Measurements from ENCODE around the gene HRAS.

HRAS gene

DNA sequence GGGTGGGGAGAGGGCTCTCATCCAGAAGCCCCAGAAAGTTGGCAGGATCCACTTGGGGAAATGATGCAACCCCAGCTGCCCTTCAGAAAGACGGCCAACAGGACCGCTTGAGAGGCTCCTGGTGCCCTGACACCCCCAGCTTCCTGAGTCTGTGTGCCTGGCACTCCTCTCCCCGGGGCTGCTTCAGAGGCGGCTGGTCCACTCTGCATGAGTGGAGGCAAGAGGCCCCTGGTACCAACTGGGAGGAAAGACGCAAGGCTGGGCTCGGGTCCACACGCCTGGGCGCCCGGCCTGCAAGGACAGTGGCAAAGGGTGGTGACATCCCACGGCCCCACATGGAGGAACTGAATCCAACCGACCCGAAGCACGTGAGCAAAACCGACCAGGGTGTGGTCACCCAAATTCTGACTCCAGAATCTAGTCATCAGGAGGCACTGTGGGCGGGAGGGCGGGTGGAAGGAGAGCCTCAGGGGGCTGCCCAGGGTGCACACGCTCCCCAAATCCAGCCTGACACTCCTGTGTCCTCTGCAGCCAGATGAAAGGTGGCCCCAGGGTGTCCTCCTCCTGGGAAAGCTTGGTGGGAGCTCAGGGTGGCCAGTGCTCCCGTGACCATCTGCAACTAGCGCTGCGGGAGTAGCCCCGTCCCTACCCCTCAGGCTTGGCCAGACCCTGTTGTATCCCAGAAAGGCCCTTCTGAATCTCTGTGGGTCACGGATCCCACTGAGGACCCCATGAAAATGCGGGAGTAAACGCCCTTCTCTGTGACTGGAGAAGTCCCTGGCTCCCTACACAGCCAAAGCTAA is 32.0 kb downstream of the HRAS start:
- H3K27me3 Mint-ChIP-seq = no peaks in the 10 kb centered on the region
- peak overlapping the region; percentile 97 for H3K4me3 Mint-ChIP-seq
- H3K9me3 Mint-ChIP-seq = no peaks in the 10 kb centered on the region
- H3K36me3 Mint-ChIP-seq (ENCODE audit: low read depth) = peaks cover 15% of the 10 kb centered on the region
- H3K4me1 Mint-ChIP-seq = peaks cover 36% of the 10 kb centered on the region
- ATAC-seq (no peak), DNase-seq (peak; percentile 41)
- peak overlapping the region; percentile 27 for H3K27ac Mint-ChIP-seq

DNA sequence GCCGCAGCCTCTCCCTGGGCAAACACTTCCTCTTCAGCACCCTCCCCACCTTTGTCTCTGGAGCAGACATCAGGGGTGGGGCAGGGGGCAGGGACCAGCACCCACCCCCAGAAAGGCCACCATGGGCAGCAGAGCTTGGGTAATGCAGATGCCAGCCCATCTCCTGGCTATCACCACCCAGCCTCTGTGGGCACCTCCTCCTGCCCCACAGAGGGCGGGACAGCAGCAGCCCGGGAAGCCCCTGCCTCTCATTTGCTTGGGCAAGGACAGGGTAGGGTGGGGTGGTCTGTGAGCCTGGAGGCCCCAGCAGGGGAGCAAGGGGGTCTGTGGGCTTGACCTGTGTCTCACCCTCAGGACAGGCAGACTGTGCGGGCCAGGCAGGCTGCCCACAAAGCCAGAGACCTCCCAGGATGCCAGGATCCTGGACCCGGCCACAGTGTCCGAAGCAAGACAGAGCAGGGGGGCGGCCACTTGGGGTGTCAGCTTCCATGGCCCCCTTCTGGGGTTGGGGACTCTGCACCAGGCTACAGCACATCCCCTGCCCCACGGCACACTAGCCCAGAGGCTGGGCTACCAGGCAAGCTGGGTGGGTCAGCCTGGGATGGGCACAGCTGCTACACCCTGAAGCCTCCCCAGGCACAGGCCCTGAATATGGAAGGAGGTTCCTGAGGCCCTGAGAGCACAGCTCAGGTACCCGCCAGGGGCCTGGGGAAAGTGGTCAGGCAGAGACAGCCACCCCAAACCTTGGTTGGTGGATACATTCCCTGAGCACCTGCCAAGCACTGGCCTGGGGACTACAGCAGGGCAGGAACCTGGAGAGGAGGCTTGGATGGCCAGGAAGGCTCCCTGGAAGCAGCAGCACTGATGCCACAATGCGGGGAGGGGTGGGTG is 32.8 kb downstream of the HRAS start:
- H3K27me3 Mint-ChIP-seq = no peaks in the 10 kb centered on the region
- ATAC-seq = no peak
- no peak overlapping the region for H3K4me3 Mint-ChIP-seq
- H3K9me3 Mint-ChIP-seq = no peaks in the 10 kb centered on the region
- no peak for DNase-seq
- peaks cover 33% of the 10 kb centered on the region for H3K4me1 Mint-ChIP-seq
- H3K27ac Mint-ChIP-seq = no peak overlapping the region
- peaks cover 20% of the 10 kb centered on the region for H3K36me3 Mint-ChIP-seq (ENCODE audit: low read depth)

DNA sequence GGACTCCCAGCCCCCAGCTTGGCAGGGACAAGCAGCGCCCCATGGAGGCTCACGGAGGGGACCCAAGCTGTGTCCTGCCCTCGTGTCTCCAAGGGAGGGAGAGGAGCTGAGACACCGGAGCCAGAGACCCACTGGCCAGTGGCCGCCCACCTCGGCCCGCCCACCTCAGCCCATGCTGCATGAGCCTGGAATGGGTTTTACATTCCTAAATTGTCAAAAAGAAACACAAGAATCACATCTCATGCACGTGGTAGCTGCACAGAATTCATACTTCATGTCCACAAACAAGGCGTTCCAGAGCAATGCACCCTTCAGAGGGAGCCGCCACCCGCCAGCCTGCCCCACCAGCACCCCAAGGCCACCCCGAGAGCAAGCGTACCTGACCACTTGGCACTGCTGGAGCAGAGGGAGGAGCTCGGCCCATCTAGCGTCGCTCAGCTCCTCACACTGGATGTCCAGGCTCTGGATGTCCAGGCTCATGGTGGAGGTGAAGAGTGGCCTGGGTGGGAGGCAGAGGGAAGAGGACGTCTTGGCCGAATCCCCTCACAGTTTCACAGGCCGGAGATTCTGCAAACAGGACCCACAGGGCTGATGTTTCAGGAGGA is 33.6 kb downstream of the HRAS start:
- ATAC-seq (no peak), DNase-seq (no peak)
- H3K4me3 Mint-ChIP-seq = no peak overlapping the region
- H3K4me1 Mint-ChIP-seq = peaks cover 40% of the 10 kb centered on the region
- H3K36me3 Mint-ChIP-seq (ENCODE audit: low read depth) = peaks cover 28% of the 10 kb centered on the region
- no peaks in the 10 kb centered on the region for H3K27me3 Mint-ChIP-seq
- no peak overlapping the region for H3K27ac Mint-ChIP-seq
- H3K9me3 Mint-ChIP-seq = no peaks in the 10 kb centered on the region

DNA sequence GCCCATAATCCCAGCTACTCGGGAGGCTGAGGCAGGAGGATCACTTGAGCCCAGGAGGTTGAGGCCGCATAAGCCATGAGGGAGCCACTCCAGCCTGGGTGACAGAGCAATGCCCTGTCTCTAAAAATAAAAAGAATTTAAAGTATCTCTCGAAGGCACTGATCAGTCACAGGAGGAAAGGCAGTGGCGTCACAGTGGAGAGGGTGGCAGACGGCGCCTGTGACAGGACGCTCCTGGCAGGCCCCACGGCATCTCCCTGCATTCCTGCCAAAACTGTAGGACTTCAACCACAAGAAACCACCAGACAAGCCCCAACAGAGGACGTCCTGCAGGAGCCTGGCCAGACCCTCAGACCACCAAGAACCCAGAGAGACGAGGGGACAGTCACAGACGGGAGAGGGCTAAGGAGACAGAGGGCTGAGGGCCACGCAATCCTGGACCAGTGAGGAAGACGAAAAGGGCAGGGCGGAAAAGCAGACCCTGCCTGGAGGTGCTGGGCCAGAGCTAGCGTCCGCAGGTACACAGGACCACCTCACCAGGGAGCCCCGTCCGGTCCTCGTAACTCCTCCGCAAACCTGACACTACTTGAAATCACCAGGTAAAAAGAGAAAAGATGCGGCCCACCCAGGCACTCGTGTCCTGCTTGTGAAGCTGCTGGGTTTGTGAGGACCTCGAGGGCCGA is 34.2 kb downstream of the HRAS start:
- Mint-ChIP-seq H3K9me3 (no peaks in the 10 kb centered on the region), H3K27me3 (no peaks in the 10 kb centered on the region), H3K36me3 (ENCODE audit: low read depth) (peaks cover 30% of the 10 kb centered on the region), H3K27ac (no peak overlapping the region), H3K4me1 (peaks cover 37% of the 10 kb centered on the region), H3K4me3 (no peak overlapping the region)
- DNase-seq (no peak), ATAC-seq (no peak)

DNA sequence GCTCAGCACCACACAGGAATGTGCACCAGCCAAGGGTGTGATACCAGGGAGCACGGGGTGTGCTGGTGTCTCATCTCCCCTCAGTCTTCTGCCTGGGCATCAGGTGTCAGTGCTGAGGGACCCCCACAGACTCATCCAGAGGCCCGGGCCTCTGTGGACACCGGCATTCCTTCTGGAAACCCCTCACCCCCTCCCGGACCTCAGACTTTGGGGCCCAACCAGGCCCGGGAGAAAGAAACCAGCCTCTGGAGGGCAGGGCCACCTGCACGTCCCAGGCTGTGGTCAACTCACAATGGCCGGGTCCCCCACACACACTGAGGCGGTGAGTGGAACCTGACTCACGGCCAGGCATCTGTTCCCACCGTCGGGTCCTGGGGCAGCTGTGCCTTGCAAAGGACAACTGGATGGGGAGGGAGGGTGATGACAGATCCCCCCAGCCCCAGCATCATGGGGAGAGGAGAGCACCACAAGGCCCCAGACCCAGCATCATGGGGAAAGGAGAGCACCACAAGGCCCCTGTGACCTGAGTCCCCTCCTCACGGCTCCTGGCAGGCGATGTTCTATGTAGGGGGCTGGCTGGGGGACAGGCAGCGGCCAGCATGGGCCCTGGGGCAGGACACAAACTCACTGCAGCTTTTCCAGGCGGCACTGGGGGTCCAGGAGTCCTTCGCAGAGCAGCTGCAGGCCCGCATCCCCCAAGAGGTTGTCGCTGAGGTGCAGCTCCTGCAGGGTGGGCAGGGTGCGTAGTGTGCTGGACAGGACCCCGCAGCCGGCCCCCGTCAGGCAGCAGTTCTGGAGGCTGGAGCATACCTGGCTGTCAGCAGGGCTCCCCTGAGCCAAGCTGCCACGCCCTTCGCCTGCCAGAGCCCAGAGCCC is 35.9 kb downstream of the HRAS start:
- H3K4me3 Mint-ChIP-seq = no peak overlapping the region
- H3K9me3 Mint-ChIP-seq = no peaks in the 10 kb centered on the region
- no peak for DNase-seq
- no peak for ATAC-seq
- no peak overlapping the region for H3K27ac Mint-ChIP-seq
- peaks cover 21% of the 10 kb centered on the region for H3K4me1 Mint-ChIP-seq
- H3K27me3 Mint-ChIP-seq = no peaks in the 10 kb centered on the region
- peaks cover 32% of the 10 kb centered on the region for H3K36me3 Mint-ChIP-seq (ENCODE audit: low read depth)

DNA sequence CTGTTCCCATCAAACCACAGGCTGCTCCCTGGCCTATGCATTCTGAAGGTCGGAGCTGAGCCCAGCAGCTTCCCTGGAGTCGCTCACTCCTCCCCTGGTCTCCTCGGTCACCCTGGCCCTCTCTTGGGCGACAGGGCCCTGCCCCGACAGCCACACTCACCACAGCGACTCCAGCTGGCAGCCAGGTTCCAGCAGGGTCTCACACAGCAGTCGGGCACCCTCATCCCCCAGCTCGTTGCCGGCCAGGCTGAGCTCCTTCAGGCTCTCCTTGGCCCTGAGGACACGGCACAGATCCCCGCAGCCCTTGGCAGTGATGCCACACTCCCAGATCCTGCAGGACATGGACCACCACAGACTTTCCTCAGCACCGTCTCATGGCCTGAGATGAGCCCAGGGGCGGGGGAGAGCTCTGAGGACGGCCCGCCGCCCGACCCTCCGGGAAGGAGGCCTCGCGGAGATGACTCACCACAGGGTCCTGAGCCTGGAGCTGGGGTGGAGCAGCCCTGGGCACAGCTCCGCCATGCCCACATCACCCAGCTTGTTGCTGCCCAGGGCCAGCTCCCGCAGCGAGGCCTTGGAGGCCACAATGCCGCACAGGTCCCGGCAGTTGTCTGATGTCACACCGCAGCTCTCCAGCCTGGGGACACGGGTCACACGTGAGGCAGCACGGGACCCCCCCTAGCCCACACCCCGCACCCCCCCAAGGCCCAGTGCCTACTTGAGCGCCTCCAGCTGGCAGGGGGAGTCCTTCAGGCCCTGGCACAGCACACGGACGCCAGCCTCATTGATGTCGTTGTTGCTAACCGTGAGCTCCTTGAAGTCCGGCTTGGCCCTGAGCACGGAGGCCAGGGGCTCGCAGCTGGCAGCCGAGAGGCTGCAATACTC is 36.8 kb downstream of the HRAS start:
- Mint-ChIP-seq H3K4me3 (no peak overlapping the region), H3K4me1 (peaks cover 17% of the 10 kb centered on the region), H3K9me3 (no peaks in the 10 kb centered on the region), H3K27me3 (no peaks in the 10 kb centered on the region), H3K36me3 (ENCODE audit: low read depth) (peaks cover 33% of the 10 kb centered on the region), H3K27ac (no peak overlapping the region)
- DNase-seq (no peak), ATAC-seq (no peak)

DNA sequence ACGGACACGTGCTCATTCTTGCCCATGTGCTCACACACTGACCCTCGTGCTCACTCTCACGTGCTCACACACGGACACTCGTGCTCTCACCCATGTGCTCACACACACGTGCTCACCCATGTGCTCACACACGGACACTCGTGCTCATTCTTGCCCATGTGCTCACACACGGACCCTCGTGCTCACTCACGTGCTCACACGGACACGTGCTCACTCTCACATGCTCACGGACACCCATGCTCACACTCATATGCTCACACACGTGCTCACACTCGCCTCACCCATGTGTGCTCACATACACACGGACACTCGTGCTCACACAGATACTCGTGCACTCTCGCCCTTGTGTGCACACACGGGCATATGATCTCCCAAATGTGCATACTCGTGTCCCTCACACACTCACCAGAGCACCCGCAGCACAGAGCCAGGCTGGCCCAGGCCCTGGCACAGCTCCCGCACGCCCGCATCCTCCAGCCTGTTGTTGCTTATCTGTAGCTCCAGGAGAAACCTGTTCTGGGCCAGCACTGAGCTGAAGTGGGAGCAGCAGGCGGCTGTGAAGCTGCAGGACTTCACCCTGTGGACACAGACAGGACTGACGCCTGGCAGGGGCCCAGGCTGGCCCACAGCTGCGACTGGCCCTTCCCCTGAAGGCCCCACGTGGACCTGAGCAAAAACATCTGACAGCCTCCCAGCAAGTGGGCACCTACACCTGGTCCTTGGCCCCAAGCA is 37.6 kb downstream of the HRAS start:
- no peaks in the 10 kb centered on the region for H3K27me3 Mint-ChIP-seq
- ATAC-seq = no peak
- H3K36me3 Mint-ChIP-seq (ENCODE audit: low read depth) = peaks cover 33% of the 10 kb centered on the region

DNA sequence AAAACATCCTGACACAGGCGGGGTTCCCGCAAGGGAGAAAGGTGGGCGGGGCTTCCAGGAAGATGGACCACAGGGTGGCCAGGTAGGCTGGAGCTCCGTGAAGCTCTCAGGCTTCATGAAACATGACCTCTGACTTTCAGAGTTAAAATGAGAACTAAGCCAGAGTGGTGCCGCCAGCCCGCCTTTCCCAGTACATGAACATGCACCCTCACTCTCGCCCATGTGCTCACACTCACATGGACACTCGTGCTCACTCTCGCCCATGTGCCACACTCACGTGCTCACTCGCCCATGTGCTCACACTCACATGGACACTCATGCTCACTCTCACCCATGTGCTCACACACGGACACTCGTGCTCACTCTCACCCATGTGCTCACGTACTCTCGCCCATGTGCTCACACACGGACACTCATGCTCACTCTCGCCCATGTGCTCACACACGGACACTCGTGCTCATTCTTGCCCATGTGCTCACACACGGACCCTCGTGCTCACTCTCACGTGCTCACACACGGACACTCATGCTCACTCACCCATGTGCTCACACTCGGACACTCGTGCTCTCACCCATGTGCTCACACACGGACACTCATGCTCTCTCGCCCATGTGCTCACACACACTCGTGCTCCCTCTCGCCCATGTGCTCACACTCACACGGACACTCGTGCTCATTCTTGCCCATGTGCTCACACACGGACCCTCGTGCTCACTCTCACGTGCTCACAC is 38.4 kb downstream of the HRAS start:
- Mint-ChIP-seq H3K27ac (peak overlapping the region; percentile 39), H3K9me3 (no peaks in the 10 kb centered on the region), H3K27me3 (no peaks in the 10 kb centered on the region), H3K36me3 (ENCODE audit: low read depth) (peaks cover 33% of the 10 kb centered on the region), H3K4me3 (no peak overlapping the region), H3K4me1 (peaks cover 11% of the 10 kb centered on the region)
- no peak for ATAC-seq
- no peak for DNase-seq

More for the DNA sequence above, 37.6 kb downstream of the HRAS start:
- H3K4me1 Mint-ChIP-seq = peaks cover 12% of the 10 kb centered on the region
- no peaks in the 10 kb centered on the region for H3K9me3 Mint-ChIP-seq
- H3K4me3 Mint-ChIP-seq = no peak overlapping the region
- H3K27ac Mint-ChIP-seq = peak overlapping the region; percentile 22
- DNase-seq = no peak

DNA sequence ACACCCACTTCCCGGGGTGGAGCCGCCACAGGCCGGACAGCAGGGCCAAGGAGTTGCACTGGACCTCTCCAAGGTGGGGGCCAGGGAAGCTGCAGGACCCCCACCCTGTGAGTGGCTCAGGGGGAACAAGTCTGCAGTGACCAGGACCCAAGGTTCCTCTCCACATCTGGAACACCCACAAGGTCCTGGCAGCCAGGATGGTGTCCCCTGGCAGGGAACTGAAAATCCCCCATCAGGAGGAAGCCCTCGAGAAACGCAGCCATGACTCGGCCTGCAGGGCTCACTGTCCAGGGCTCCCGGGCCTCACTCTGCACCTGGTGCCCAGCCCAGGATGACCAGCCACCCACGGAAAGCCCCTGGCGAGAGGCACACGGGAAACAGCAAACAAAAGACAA is 39.8 kb downstream of the HRAS start:
- no peak overlapping the region for H3K4me3 Mint-ChIP-seq
- H3K27me3 Mint-ChIP-seq = no peaks in the 10 kb centered on the region
- H3K36me3 Mint-ChIP-seq (ENCODE audit: low read depth) = peaks cover 31% of the 10 kb centered on the region
- DNase-seq (no peak), ATAC-seq (no peak)
- no peak overlapping the region for H3K27ac Mint-ChIP-seq
- H3K9me3 Mint-ChIP-seq = no peaks in the 10 kb centered on the region
- peaks cover 9% of the 10 kb centered on the region for H3K4me1 Mint-ChIP-seq

DNA sequence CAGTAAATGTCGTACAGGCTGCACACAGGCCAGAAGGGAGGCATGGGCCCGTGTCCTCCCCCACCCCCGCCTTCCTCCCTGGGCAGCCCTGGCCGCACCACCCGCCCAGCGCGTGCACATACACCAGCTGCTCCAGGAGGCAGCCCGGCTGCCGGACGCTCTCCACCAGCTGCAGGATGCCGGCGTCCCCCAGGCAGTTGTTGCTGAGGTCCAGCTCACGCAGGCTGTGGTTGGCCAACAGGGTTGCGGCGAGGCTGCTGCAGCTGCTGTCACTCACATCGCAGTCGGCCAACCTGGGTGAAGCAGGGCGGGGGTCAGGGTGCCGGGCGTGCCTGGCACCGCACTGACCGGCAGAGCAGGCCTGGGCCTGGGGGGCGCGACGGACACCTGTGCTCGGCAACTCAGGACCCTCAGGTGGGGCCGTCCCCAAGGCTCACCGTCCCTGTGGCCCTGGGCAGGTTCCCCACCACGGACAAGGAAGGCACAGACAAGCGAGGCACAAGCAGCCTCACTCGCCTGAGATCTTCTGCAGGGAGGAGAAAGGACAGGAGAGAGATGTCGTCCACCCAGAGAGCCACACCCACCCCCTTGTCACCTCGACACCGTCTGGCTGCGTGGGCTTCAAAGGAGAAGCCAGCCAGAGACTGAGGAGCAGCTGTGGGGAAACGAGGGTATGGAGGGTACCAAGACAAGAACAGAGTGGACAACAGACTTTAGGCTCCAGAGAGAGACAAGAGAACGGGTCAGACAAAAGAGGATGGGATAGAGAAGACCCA is 40.4 kb downstream of the HRAS start:
- Mint-ChIP-seq H3K27me3 (no peaks in the 10 kb centered on the region), H3K36me3 (ENCODE audit: low read depth) (peaks cover 29% of the 10 kb centered on the region), H3K4me1 (peaks cover 9% of the 10 kb centered on the region), H3K9me3 (no peaks in the 10 kb centered on the region), H3K4me3 (no peak overlapping the region), H3K27ac (no peak overlapping the region)
- DNase-seq = no peak
- ATAC-seq = no peak

DNA sequence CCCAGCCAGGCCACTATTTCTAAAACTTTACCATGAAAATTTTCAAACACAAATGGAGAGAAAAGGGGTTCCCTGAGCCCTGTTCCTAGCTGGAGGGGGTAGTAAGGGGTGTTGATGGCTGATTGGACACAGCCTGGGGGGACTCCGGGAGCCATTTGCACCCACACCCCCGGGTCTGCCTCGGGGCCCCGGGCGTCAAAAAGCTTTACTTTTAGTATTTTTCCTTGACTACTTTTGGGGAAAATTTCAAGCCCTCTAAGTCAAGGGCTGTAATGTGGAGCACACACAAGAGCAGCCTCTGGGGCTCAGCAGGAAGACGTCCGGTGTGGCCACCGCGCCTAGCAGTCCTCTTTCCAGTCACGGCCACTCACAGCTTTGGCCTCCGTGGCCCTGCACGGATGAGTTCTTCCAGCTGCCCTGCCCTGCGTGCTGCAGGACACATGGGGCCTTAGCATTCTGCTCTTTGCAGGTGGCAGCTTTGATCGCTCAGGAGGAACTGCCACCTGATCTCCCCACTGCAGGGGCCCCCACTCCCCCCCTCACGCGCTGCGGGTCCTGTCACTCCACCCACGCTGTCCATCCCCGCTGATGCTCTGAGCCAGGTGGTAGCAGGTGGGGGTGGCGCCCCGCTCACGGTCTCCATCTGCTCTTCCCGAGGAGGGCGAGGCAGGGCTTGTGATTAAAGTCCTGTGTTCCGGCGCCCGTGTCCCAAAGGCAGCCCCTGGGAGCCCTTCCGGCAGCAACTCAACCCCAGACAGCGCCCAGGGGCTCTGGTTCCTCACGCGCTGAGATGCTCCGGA is 42.7 kb downstream of the HRAS start:
- Mint-ChIP-seq H3K4me1 (peaks cover 7% of the 10 kb centered on the region), H3K36me3 (ENCODE audit: low read depth) (peaks cover 21% of the 10 kb centered on the region), H3K27ac (no peak overlapping the region), H3K9me3 (no peaks in the 10 kb centered on the region), H3K27me3 (no peaks in the 10 kb centered on the region), H3K4me3 (no peak overlapping the region)
- DNase-seq = no peak
- no peak for ATAC-seq
